Stimulated activated CD8-positive, alpha-beta memory T cell treated with anti-CD3 and anti-CD28 coated beads, Interleukin-4, amount 100 ng/mL, for 1 hour (primary cell): ENCODE data around the gene HMGB3.
"Not testable (repeated sequence)": the region's sequence is repeated elsewhere in the genome, so short reads cannot be mapped to it uniquely, and the experiment has no call there.

Source experiments
- DNase-seq, 2 donors: peaks; one replicate each; pipeline ENCODE4 v3.0.0-alpha.2; 2020; ENCODE audit warnings: low read depth in 2 of 2, low spot score in 1 of 2

Gene HMGB3

DNA sequence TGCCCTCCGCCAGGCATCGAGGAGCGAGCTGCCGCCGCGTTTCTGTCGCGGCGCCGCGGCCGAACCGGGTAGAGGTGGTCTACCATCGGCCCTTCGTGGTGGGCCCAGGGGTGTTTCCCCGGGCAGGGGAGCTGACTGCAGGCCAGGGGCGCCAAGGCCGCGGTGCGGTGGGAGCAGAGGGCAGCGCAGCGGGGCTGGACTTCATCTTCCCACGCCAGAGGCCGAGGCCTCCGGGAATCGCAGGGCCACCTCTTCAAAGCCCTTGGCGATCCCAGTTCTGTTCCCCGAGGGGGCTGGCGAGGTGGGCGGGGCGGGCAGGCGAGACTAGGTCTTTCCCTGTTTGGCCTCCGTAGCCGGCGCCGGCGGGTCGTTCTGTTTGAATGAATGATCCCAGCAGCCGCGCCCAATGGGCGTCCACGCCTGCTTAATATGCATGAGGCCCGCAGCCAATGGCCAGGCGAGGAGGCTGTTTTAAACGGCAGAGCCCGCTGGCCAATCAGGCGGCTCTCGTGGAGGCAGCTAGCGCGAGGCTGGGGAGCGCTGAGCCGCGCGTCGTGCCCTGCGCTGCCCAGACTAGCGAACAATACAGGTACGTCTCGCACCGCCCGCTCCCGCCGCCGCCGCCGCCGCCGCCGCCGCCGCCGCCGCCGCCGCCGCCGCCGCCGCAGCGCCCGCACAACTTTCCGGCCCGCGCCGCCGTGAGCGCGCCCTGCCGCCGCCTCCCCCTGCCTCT, at the start of gene HMGB3:
HMGB3 (plus strand) TSS at position 548 of the 733 bp plus-strand sequence. CDS start 2,265 bp downstream, outside the sequence.
- peak; percentile 11 to 54 for DNase-seq

DNA sequence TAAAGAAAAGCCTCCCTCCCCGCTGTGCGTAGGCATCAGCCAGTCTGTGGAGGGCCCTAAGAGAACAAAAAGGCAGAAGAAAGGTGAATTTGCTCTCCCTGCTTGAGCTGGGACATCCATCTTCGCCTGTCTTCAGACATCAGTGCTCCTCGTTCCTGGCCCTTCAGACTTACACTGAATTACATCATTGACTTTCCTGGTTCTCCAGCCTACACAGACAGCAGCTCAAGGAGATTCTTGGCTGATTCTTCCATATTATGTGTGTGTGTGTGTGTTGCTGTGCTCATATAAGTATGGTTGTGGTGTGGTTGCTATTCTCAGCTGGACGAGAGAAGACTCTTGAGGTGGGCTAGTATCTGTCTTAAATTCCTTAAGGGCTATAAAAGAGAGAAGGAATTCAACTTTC, 49.2 kb upstream of the HMGB3 start:
- no peak for DNase-seq

DNA sequence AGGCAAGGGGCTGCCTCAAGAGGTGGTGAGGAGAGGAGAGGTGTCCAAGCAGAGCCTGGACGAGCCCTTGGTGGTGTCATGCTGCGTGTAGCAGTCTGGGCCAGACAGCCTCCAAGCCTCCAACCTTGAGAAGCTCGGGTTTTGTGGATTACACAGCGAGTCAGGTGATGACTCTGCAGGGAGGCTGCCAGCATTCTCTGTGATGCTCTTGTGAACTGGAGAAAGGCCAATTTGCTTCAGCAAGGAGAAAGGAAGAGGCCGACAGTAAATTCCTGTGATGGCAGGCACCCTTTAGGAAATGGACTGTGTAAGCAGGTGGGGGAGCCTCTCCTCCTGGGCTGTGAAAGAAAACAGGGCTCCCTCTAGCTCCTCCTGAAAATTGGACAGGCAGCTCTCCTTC, 48.7 kb upstream of the HMGB3 start:
- DNase-seq: no peak

DNA sequence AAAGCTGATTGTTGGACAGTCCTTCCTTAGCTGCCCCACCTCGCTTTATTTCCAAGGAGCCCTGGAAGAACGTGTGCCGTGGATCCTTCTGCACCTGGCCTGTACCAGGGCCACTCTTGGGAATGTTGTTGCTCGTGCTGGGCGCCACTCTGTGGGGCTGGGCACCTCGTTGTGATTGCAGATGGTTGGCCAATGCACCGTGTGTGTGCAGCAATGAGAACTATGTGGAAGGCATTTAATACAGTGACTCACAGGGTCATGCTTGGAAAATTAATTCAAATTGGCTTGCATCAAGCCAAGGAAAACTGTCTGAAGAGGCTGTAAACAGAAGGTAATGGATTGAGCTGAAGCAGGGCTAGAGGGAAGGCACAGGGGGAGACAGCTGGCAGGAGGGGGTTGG, 47.7 kb upstream of the HMGB3 start:
- no peak for DNase-seq

DNA sequence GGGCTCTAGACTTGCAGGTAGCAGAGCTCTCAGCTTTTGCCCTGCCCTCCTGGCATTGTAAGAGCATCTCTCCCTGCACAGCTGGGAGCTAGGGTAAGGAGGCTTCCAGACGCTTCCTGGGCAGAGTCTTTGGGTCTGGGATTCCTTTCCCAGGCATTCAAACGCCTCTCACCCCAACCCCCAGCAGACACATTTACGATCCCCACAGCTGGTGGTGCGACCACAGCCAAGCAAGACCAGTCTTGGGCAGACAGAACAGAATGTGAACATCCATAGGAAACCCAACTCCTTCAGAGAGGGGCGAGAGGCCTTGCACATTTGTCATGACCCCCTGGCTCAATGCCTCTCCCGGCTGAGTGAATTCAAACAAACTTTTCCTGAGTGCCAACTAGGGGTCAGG, 46.6 kb upstream of the HMGB3 start:
- DNase-seq: no peak

DNA sequence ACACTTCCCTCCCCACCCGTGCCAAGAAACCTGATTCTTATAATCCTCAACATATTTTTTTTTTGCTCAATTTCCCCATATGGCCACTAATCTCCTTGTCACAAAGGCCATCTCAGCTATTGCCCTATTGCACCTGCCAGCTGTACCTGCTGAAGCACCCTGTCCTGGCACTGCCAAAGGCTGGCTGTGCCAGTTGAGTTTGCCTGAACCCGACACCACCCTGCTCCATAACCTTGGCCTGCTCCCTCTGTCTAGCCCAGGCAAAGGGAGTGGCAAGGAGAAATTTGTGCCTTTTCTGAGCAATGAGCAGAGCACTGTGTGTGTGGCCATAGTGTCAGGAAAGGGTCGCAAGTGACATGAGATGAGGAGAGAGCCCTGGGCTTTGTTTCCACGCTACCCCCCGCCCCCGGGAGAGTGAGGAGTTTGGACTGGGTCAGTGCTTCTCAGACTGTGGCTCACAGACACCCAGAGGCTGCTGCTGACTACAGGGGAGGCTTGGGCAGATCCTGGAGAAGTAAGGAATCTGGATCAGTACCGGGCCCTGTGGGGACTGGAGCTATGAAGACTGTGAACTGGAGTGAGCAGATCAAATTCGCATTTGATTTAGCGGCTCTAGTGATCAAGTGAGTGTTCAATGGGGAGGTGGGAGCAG, 42.2 kb upstream of the HMGB3 start:
- no peak for DNase-seq

DNA sequence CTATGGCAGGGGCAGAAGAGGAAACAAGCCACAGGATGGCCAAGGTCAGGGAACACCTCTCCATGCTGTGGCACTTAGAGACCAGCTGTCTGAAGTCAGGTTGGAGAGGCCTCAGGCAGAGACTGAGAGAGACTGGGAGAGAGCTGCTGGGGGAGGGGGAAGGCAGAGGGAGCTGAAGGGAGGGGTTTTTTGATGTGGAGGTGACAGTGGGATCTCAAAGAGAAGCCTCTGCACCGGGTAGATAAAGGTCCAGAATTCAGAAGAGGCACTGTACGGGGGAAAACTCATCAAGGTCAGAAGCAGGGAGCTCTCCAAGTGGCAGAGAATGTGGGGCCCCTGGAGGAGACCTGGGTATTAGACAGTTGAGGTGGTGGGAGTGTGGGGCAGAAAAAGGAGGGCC, 41.6 kb upstream of the HMGB3 start:
- no peak for DNase-seq

DNA sequence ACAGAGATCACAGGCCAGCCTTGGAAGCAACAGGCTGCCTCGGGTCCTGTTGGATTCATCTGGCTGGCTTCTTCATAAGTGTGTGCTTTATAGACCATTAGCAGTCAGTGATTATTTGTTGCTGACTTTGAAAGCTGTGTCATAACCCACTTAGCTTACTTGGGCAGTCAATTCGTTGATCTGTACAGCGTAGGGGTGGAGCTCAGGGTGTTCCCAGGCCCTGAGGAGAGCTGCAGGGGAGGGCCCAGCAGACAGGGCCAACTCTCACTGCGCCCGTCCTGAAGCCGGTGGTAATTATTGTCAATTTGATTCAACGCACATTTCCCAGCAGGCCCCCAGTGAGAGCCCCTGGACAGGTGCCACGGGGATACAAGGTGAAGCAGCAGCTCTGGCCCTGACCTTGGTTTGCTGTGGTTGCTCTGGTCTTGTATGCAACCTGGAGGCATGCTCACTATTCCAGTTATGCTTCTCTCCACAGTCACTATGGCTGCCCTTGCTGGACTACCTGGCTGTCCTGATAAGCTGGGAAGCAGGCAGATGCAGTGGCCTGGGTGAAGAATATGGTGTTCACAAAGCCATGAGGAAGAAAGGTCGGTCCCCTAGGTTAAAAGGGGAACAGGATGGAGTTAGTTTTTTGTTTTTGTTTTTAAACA, 40.1 kb upstream of the HMGB3 start:
- DNase-seq: no peak

DNA sequence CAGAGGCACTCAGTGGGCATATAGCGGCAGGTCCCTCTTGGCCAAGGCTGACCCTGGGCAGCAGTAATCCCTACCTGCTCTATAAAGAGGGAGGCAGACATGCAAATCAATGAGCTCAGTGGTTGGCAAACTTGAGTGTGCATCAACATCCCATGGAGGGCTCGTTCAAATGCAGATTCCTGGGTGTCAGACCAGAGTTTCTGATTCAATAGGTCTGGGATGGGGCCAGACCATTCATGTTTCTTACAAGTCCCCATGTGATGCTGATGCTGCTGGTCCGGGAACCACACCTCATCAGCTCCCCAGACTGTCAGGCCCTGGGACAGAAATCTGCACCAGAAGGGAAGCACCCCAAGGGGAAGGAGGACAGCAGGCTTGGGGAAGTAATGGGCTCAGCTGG, 38.9 kb upstream of the HMGB3 start:
- DNase-seq: no peak

DNA sequence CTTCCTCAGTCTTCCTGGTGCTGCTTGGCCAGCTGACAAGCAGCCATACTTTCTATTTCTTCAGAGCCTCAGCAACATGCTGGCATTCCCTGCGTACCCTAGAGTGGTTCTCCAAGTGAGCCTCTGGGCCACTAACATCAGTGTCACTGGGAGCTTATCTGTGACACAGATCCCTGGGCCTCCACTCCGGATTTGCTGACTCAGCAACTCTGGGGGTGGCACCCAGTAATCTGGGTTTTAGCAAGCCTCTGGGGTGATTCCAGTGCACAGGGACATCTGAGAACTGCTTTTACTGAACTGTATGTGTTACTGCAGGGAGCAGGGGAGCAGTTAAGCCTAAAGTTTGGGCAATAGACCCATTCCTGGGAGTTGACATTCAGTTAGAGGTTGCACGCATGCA, 28.2 kb upstream of the HMGB3 start:
- no peak for DNase-seq

DNA sequence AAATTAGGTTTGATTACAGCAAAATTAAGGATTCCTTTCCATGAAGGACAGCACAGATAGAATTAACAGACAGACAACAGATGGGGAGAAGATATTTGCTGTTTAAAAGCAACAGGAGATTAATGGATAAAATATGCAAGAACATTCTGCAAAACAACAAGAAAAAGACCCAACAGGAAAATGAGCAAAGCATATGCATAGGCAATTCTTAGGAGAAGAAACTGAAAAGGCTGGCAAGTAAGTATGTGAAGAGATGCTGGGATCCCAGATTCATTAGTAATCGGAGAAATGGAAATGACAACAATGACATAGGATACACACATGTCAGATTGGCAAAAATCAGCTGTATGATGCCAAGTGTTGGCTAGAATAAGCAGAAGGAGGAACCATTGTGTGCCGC, 27.5 kb upstream of the HMGB3 start:
- no peak for DNase-seq

DNA sequence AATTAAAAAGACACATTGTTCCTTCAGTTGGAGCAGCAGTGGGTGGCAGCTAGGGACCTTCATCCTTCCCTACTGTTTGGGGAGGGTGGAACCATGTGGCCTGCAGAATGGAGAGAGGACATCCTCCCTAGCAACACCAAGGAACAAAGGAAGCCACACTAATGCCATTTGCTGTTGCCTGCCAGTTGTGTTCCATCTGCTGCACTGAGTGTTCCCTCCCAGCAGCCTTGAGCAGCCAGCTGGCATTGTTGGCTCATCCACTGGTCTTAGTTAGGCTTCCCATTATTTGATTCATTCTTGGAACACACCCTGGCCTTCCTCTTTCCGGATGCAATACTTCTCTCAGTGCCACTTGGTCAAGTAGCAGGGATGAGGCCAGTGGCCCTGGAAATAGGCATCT, 25.0 kb upstream of the HMGB3 start:
- no peak for DNase-seq

DNA sequence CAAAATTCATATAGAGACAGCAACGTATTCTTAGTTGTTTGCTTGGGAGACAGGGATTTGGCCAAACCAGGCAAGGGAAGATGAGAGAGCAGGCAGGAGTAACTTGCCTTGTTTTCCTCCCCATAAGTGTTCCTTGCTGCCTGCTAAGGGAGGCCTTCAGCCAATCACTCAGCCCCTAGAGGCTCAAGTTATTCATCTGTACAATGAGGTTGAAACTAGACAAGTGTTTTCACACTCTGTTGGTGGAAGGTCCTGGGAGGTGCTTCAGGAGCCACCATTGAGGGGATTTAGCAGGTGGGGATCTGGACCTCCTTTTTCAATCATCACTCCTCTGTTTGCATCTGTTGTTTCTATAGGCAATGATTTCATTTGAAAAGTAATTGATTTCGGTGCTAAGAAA, 23.6 kb upstream of the HMGB3 start:
- no peak for DNase-seq

DNA sequence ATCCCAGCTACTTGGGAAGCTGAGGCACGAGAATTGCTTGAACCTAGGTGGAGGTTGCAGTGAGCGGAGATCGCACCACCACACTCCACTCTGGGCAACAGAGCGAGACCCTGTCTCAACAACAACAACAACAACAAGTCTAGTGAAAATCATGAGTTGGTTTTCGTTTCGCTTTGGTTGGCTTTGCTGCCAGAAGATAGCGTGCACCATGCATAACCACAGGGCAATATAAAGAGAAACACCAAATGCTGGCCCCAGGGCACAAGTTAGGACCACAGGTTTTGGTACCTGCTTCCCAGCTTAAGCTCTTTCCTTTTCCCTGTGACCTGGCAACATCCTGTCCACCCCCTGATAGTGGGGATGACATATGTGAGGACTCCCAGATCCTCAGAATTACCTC, 21.5 kb upstream of the HMGB3 start:
- no peak for DNase-seq

DNA sequence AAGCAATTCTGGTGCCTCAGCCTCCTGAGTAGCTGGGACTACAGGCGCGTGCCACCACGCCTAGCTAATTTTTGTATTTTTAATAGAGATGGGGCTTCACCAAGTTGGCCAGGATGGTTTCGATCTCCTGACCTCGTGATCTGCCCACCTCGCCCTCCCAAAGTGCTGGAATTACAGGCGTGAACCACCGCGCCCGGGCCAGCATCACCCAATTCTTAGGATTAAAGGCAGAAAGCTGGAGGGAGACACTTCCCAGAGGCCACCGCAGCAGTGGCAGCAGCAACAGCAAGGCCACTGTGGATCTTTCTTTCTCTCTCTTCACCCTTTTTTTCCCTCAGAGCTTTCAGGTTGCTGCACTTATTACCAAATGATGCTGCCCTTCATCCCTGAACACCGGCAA, 18.7 kb upstream of the HMGB3 start:
- not testable (repeated sequence) for DNase-seq

DNA sequence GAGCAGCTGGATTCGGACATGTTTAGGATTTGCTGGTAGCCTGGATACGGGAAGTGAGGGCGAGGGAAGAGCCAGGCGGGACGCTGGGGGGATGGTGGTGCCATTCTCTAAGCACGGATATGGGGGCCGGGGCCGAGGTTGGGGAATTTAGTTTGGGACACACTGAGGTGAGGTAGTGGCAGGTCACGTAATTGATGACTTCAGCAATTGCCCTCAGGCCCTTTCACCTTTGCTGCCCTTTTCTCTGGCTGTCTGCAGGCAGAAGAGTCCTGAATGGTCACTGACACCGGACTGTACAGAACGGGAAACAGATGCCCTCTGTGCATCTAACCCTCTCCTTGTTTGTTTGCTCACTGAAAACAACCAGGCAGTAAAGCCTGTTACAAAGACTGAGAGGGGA, 16.9 kb upstream of the HMGB3 start:
- DNase-seq: no peak

DNA sequence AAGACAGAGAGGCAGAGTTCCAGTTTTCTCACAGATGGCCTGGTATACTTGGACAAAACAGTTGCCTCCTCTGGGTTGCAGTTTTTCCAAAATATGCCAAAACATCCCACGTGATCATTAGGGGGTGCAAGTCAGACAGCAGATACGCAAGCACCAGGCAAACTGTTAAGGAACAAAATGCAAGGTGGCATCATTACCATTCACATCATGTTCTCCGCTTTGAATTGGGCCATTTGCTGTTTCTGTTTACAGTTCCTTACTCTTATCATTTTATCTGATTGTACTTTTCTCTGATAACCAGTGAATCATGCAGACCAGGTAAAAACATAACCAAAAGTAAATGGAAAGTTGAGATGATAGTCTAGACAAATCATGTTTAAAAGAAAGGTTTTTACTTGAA, 16.4 kb upstream of the HMGB3 start:
- no peak for DNase-seq

DNA sequence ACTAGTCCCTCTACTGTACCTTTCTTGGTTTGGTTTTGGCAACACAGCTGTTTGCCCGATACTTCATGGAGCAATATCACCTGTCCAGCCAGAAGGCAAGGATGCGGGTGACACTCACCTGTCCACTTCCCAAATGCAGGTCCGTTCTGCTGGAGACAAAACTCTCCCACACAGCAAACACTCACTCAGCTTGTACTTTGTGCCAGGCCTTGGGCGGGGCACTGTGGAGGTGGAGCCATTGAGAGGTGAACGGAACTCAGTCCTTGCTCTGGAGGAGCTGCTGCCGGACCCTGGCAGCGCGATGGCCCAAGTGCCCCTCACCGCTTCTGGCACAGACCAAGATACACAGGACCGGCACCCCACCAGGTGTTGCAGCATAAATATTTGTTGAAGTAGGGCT, 15.3 kb upstream of the HMGB3 start:
- no peak for DNase-seq

DNA sequence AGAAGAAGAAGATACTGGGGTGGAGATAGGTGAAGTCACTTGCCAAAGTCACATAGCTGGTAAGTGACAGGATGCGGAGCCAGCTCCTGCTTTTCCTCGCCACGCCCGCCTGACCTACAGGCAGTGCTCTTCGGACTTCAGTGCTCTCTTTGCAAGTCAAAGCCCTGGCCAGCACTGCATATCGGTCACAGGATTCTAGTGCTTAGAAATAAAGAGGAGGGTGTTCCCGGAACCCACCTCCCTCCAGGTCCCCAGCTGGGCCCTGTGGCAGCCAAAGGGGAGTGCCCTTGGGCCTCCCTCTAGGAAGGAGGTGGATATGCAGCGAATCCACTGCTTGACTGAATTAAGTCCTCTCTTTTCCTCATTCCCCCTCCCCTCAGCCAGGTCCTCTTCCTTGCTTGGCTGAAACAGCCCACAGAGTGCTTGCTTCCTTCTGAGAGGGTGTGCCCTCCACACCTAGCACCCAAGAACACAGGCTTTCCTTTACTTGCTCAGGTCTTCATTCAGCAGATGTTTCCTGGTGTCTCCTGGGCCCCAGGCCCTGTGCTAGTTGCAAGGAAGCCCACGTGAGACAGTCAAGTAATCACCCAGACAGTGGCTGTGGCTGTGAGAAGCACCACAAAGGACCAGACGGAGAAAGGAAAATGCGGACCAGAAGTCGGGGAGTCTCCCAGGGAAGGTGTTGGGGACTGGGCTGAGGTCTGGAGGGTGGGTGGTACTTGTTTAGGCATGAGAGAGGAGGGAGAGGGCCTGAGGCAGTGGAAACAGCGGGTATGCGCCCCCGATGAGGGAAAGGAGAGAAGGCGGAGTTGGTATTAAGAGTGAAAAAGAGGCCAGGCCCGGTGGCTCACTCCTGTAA, 14.0 kb upstream of the HMGB3 start:
- DNase-seq: no peak

DNA sequence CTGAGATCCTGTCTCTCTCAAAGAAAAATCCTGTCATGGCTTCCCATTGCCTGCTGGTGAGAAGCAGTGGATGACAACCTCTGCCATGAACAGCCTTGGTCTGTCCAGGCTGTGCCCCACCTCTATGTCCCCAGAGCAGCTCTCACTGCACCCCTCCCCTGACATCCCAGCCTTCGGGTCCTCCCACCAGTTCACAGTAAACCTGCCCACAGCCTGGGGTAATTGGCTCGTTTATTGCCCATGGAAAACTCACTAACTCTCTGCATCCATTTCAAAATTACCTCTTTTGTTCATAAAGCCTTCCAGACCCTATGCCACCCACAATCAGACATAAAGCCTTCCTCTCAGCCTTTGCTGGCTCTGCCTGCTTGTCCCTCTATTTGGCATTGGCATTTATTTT, 10.7 kb upstream of the HMGB3 start:
- no peak for DNase-seq

DNA sequence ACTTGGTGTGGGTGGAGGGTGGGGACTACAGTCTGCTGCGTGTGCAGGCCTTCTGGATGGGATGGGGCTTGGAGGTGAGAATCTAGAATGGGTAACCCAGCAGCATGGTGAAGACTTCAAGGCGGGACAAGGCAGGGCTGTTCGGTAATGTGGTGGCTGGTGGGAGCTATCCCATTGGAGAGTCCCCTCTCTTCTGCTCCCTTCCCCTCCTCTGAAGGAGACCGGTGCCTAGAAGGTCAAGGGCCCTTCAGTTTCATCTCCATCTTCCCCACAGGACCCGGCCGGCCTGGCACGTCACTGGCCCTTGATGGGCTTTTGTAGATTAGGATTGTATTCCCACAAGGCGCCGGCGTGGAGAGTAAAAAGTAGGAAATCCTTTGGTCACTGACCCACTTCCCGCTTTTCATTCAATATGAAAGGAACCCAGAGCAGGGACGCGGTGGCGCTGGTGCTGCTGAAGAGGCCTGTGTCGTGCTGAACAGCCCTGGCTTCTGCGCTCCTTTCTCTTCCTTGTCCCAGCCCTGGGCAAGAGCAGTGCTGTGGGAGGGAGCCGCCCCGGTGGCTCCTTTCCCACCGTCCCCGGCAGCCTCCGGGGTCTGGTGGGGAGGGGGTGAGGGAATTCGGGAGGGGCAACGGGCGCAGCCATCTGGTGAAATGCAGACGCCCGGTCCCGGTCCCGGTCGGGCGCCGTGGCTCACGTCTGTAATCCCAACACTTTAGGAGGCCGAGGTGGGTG, 7.3 kb upstream of the HMGB3 start:
- no peak for DNase-seq
